HG03457 (cell line): ENCODE data around the gene HELZ2.

ENCODE experiments used
- ATAC-seq: cut with Tn5 transposase; IDR thresholded peaks from one replicate; pipeline ENCODE4 v1.9.1; 2021; ENCODE audit warnings: moderate number of reproducible peaks; ENCODE audit not compliant: unreplicated experiment

HELZ2 gene

GRCh38 chr20:63598479-63599395 is 24.7 kb upstream of the HELZ2 start:
- ATAC-seq = no peak

GRCh38 chr20:63597651-63598478 is 23.8 kb upstream of the HELZ2 start:
- ATAC-seq = no peak

DNA sequence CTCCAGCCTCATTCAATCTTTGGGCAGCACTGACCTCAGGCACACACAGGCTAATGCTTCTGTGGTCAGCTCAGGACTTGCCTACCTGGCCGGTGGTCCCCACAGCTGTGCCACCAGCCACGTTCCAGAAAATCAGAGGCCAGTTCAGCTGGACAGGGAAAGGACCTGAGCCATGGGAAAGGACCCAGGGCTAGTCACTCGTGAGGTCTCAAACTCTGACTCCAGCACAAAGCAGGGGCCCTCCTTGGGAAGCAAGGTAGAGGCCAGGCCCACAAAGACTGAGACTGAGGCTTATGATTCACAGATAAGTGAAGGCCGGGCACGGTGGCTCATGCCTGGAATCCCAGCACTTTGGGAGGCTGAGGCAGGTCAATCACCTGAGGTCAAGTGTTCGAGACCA is 22.4 kb upstream of the HELZ2 start:
- no peak for ATAC-seq

GRCh38 chr20:63595416-63596127 is 21.5 kb upstream of the HELZ2 start:
- no peak for ATAC-seq

- no peak for ATAC-seq
Observed at GRCh38 chr20:63594043-63594561, 20.1 kb upstream of the HELZ2 start.

DNA sequence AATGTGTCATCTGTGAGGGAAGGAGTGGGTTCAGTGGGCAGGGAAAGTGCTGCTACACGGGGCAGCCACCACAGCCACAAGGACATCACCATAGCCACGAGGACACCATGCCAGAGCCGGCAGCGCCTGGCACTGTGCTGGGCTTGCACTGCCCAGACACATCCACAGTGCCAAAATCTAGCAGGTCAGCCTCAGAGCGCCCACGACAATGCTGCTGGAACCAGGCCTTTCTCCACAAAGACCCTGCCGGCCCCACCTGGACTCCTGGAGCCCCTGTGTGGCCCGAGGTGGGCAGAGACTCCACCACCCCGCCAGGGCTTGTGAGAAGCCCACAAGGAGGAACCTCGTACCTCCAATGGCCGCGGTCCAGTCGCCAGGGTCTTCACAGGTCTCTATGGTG is 18.6 kb upstream of the HELZ2 start:
- ATAC-seq = no peak

DNA sequence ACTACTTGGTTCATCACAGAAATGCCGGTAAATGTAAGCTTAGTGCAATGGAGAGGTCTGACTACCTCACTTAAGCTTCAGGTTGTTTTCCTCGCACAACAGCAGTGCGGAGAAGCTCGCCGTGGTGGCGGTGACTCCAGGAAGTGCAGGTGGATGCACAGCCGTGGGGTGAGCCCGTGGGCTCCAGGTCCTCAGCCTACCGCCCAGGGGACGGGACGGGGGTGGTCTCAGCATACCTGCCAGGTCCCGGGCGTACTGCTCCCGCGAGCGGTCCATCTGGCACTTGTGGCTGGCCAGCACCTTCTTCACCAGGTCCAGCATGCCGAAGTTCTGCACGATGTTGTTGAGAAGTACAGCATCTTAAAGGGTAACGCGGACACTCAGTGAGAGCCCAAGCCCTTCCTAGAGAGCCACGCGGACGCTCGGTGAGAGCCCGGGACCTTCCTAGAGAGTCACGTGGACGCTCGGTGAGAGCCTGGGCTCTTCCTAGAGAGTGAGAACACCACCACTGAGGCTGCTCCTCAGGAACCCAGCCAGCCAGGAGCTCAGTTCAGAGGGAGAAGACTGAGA is 17.8 kb upstream of the HELZ2 start:
- no peak for ATAC-seq

DNA sequence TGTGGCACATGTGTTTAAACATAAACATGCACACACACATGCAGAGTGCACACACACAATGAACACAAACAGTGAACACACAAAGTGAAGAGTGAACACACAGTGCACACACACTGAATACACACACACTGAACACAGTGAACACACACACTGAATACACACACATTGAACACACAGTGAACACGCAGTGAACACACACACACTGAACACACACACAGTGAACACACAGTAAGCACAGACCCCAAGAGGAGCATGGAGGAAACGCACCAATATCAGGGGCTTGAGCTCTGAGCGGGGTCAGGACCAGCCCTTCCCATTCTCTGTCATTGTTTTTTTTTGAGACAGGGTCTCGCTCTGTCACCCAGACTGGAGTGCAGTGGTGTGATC is 17.1 kb upstream of the HELZ2 start:
- ATAC-seq = no peak

DNA sequence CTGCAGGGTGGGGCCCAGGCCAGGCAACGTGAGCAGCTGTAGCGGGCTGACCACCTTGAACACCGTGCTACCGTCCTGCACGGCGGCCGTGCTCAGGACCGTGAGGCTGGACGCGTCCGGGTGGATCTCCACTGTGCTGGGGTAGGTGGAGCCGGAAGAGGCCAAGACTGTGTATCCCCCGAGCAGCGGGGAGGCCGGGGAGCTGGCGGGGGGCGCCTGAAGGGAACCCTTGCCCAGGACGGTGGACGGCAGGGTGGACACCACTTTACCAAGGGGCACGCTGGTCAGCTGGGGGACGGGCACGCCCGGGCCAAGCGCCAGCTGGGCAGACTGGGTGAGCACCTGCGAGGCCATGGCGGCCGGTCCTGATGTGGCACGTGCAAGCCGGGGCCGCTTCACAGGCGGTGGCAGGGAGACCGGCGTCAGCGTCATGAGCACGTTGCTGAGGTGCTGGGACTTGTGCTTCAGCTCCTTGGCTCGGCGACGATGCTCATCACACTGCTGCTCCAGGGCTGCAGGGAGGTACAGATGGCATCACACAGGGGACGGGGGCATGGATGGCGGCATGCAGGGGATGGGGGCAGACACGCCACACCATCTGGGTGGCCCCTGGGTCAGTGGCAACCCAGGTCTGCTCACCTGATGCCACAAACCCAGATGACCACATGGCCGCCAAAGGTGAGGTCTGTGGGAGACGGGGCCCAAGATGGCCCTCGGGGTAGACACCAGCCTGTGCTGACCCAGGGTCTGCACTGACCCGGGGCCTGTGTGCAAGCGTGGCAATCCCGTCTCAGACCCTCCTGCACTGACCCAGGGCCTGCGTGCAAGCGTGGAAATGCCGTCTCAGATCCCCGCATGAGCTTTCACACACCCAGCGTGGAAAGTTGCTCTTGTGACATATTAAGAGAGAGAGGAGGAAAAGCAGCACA is 16.4 kb upstream of the HELZ2 start:
- no peak for ATAC-seq

DNA sequence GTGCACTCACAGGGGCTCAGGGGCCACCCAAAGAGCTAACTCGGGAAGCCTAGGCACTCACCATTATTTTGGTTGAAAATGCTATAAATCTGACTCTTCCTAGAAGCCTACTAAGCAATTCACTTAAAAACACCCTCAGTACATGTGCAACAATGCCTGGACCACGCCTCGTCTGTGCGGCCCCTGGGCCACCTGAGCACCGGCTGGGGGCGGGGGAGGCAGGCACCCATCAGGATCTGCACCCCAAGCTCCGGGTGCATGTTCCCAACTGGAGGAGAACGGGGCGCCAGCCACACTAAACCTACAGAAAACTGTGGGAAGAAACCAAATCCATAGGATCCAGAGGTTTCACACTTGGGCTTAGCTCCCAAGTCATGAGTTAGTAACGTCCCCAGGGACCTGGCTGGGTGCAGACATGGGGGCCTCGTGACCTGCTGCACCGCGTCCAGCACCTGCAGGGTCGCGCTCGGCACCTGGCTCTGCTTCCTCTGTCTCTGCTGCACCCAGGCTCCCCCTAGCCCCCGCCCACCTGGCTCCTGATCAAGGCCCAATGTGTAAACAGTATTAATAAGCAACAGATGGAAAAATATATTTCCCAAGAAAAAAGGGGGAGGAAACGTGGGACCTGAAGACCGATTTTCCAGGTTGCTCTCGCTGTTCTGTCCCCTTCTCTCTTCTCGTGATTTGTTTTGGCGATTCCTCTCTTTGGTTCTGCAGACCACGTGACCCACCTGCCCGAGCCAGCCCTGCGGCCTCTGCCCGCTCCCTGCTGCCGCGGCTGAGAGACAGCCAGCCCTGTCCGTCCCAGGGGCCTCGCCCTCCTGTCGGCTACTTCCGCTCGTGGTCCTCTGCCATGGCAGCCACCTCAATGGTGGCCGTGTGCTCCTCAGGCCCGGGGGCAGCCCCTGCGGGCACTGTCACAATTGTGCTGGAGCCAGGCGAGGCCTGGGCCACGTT is 15.5 kb upstream of the HELZ2 start:
- no peak for ATAC-seq

DNA sequence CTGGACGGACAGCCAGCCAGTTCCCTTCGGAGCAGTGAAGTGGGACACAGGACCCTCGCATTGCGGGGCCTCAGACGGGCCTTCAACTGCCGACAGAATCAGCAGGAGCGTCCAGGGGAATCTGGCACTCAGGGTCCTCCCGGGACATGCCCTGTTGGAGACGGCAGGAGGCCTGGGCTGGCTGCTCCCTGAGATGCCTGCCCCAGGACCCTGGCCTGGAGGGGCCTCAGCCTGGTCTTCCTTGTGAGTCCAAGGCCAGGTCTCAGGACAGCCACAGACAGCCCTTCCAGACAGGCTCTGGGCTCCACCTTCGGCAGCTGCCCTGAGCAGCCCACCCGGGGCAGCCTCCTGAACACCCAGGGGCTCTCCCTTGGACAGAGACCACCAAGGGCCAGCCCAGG is 14.6 kb upstream of the HELZ2 start:
- no peak for ATAC-seq

GRCh38 chr20:63587776-63588591 is 13.9 kb upstream of the HELZ2 start:
- ATAC-seq = no peak

DNA sequence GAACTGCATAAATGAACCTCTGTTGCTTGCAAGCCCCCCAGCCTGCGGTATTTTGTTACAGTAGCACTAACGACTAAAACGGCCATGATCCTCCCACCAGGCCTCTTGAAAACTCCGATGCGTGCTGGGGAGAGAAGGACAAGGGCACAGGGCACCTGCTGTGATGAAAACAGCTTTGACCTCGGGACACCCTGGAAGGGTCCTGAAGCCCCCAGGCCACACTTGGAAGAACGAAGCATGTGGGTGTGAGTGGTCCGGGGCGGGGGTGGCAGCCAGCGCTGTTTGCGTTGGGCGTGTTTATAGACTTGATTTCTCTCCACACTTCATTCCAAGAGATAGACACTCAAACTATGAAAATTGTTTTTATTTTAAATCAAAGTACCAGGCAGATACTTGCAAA is 13.2 kb upstream of the HELZ2 start:
- ATAC-seq = no peak

DNA sequence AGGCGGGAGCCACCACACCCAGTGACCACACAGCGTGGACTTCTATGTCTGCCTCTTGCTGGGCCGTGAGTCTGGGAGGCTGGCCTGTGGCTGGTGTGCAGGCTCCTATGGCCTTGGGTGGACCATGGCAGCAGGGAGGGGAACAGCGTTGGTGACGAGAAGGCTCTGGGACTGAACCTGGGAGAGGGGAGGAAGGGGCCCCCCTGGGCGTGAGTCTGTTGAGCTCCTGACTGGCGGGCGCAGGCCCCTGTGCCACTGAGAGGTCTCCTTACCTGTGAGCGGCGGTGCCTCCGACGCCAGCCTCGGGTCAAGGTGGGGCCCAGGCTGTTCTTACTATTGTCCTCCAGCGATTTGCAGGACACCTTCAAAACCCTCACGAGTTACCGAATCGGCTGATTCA is 12.8 kb upstream of the HELZ2 start:
- ATAC-seq = no peak

GRCh38 chr20:63585616-63586565 is 11.9 kb upstream of the HELZ2 start:
- no peak for ATAC-seq

DNA sequence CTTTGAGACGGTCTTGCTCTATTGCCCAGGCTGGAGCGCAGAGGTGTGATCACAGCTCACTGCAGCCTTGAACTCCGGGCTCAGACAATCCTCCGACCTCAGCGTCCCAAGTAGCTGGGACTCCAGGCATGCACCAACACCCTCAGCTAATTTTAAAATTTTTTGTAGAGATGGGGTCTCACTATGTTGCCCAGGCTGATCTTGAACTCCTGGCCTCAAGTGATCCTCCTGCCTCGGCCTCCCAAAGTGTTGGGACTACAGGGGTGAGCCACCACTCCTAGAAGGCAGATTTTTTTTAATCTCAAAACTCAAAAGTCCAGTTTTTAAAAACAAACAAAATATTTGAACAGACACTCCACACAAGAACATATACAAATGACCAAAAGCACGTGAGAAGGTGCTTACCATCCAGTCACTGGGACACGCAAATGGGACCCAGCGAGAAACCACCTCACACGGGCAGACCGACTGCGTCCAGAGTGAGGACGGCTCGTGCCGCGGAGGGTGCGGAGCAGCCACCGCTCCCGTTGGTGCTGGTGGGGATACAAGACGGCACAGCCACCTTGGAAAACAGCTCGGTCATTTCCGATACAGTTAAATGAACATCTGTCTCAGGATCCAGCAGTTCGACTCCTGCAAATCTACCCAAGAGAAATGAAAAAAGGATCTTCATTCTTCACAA is 8.5 kb upstream of the HELZ2 start:
- no peak for ATAC-seq
